Activated CD4-positive, alpha-beta T cell treated with anti-CD3 and anti-CD28 coated beads, Interleukin-2, amount 50 U/mL, for 48 hours (primary cell): ENCODE results near the gene RAB8B.

Source experiments
- DNase-seq, 2 experiments: peaks; one replicate each; pipeline ENCODE4 v3.0.0-alpha.2; 2020

Gene RAB8B

DNA sequence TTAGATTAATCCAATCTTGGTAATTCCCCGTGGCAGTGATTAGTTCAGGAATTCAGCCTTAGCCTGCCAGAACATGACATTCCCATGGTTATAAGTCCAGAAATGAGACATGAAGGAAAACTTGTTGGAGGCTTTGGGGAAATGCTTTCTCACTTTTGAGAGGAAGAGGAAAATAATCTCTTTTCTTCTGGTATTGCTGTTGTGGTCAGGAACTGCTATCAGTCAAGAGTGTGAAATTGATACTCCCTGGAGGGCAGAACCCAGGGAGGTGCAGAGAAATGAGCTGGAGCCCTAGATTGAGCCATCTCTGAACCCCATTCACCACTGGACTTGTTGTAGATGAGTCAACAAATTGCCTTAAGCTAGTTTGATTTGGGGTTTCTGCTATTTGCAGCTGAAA lies 49.4 kb downstream of the RAB8B start:
- DNase-seq: peak; percentile 28 to 47

DNA sequence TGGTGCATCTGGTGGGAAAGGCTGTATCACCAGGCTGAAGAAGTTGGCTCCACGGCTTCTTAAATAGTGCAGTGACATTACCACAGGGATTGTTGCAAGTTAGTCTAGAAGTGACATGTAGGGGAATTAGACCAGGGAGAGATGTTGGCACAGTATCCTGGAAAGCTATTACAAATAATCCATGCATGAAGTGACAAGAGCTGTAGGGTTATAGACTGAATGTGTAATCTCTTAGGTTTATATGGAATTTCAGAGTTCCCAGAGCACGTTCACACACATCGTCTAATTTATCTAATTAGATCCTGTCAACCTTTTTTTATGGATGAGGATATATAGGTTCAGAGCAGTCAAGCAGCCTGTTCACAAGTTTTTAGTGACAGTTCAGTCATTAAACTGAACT lies 50.7 kb downstream of the RAB8B start:
- no peak for DNase-seq

DNA sequence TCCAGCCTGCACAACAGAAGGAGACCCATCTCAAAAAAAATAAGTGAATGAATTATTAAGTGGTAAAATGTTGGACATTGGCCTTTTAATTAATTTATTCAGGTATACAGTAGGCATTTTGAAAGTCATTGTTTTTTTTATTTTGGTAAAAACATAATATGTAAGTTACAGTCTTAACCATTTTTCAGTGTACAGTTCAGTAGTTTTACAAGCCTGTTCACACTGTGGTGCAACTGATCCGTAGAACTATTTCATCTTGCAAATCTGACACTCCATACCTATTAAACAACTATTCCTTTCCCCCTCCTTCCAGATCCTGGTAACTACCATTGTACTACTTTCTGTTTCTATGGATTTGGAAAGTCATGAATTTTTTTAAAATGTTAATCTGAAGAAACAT lies 51.9 kb downstream of the RAB8B start:
- DNase-seq: no peak

DNA sequence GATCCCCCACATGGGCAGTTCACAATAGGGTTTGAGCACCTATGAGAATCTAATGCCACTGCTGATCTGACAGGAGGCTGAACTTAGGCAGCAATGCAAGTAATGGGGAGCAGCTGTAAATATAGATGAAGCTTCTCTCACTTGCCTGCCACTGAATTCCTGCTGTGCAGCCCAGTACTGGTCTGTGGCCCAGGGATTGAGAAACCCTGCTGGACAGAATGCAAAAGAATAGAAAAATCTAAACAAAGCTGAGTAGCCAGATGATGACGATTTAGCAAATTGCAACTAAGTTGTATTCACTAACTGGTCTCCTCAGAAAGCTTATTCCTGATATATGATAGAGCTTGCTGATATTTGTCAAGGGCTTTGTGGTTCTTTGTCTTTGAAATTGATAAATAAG lies 53.7 kb downstream of the RAB8B start:
- DNase-seq: no peak

DNA sequence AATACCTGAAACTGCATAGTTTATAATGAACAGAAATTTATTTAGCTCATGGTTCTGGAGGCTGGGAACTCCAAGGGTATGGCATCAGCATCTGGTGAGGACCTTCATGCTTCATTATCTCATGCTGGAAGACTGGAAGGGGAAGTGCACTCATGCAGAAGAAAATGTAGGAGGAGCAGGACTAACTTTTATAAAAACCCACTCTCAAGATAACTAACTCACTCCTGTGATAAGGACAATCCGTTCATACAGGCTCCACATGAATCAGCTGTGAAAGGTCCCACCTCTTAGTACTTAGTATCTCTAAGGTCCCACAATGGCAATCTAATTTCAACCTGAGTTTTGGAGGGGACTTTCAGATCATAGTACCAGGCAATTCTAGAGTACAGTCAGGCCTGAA lies 54.4 kb downstream of the RAB8B start:
- DNase-seq: no peak

DNA sequence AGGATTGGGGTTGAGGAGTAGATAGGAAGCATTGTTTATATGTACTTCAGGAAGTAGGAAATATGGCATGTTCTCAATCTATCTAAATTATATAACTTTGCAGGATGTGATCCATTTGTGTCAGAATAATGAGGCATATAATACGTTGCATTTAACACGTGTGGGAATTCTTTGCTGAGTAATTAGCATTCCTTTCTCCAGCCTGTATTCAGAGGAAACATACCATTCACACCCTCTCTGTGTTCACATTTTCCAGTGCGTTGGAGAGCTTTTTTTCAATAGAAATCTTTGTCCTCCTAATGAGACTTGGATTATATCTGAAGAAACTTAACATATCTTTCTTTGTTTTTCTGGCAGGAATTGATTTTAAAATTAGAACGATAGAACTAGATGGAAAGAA lies 55.0 kb downstream of the RAB8B start:
- no peak for DNase-seq

DNA sequence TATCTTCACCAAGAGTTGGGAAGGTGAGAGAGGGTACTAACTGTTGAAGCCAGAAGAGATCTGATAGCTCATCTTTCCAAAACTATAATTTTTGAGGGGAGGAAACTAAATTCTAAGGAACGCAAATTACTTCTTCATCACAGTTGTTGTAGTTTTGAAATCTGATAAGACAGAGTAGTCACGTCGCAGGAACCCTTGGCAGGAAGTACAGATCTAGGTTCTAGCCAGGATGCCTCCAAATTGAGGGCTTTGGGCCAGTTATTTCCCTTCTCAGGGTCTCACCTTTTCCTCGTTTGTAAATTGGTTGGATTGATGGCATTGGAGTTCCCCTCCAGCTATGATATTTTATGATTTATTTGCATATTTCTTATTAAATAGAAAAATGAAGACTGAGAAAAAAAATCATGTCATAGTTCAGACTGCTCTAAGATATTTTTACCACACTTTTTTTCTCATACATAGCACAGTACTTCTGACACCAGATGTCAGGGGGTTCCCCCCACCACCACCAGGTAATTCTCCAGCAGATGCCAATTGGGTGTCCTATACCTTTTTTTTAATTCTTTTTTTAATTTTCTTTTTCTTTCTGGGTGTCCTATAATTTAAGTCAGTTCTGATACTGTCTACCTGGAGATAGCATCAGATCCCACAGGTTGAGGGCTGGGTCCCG lies 55.7 kb downstream of the RAB8B start:
- no peak for DNase-seq

DNA sequence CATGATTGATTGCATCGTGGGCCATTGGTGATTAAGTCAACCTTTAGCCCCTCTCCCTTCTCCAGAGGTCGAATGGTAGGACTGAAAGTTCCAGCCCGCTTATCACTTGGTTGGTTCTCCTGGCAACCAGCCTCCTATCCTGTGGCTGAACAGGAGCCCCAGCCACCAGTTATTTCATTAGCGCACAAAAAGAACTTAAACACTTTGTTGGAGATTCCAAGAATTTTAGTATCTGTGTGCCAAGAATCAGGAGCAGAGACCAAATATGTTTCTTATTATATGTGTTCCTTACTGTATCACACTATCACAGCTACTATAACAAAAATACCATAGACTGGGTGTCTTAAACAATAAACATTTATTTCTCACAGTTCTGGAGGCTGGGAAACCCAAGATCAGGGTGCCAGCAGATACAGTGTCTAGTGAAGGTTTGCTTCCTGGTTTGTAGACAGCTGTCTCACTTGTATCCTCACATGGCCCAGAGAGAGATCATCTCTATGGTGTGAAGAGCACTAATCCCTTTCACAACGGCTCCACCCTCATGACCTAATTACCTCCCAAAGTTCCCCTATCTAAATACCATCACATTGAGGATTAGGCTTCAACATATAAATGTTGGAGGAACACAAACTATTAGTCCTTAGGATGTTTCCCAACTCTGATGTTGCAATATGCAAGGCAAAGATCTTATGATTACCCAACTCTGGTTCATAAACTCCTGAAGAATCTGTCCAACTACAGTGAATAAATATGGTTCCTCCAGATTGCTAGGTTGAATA lies 57.5 kb downstream of the RAB8B start:
- no peak for DNase-seq

DNA sequence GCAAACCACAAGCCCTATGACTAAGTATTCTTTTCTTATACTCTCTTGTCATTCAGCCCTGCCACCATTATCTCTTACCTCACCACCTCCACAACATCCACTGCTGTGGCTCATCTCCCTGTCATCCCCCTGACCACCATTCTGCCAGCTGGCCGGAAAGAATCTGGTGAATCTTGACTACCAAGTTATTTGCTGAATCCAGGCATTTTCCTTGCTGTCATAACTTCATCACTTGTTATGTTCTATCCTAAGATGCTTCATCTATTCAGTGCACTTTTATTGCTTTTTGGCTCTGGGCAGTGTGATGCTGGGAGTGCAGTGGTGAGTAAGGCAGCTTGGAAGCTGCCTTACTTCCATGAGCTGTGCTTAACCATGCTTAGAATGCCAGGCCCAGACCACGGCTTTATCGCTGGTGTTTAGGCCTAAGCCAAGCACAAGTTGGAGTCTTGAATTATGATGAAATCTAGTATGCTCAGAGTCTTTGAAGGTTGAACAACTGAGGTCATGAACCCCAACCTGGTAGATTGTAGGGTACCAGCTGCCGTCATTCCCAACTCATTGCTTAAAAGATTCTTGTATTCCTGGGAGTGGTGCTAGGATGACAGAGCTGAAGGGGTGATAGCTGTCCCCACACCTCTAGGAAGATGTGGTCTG lies 61.0 kb downstream of the RAB8B start:
- no peak for DNase-seq

DNA sequence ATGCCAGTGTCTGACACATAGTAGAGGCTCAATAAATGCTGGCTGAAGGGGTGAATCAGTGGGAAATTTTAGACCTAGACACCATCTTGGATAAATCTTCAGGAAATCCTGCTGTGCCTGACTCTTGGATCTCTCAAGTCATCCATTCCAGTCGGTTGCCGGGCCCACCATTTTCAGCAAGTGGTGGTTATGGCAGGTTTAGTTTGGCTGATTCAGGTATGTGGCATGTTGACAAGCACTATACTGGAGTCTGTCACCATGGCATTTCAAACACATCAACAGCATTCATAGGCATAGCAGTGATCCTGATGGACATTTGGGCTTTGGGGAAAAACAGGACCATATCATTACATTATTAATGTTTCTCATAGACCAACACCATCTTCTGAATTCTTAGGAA lies 62.3 kb downstream of the RAB8B start:
- no peak for DNase-seq

DNA sequence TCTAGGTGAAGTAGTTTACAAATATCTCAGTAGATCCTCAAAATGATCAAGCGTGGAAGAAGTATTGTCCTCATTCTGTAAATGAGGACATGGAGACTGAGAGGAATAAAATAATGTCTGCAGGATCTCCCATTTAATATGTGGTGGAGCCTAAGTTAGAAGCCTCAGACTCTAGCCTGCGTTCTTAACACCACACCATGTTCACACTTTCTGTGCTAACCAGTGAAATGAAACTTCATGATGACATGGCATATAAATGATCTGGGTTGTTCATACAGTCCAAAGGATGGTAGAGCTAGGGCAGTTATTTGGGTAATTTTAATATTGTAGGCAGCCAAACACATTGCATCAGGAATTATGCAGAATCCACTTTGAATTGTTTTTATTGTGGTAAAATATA lies 62.9 kb downstream of the RAB8B start:
- no peak for DNase-seq

DNA sequence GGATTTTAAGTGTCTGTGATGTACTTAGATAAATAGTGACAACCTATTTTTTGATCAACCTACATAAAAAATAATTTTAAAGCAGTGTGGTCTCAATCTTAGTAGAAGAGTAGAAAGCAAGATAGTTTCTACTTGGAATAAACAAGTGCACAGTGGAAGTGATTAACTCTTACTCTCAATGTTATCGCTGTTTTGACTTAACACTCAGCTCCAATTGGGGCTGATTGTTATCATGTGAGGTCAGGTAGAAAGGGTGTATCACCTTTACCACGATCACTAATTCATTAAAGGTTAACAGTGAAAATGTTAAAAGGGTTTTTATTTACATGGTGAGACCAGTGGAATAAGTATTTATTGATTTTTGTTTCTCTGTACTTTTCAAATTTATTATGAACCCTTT lies 65.6 kb downstream of the RAB8B start:
- no peak for DNase-seq

DNA sequence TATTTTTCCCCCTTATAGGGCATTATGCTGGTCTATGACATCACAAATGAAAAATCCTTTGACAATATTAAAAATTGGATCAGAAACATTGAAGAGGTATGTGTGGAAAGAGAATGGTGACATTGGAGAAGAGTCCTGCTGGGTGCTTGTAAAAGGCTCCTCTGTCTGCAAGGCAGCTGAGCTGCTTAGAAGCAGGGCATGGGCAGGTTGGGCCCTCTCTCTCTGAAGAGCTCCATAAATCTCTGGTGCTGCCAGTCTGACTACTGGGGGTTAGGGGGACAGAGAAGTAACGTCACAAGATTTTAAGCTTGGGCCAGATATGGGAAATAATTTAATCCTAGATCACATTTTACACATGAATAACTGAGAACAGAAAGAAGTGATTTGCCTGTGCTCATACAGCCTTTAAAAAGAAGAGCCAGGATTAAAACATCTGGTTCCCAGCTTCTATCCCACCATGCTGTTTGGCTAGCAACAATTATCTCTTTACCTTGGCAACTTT lies 66.1 kb downstream of the RAB8B start:
- no peak for DNase-seq

DNA sequence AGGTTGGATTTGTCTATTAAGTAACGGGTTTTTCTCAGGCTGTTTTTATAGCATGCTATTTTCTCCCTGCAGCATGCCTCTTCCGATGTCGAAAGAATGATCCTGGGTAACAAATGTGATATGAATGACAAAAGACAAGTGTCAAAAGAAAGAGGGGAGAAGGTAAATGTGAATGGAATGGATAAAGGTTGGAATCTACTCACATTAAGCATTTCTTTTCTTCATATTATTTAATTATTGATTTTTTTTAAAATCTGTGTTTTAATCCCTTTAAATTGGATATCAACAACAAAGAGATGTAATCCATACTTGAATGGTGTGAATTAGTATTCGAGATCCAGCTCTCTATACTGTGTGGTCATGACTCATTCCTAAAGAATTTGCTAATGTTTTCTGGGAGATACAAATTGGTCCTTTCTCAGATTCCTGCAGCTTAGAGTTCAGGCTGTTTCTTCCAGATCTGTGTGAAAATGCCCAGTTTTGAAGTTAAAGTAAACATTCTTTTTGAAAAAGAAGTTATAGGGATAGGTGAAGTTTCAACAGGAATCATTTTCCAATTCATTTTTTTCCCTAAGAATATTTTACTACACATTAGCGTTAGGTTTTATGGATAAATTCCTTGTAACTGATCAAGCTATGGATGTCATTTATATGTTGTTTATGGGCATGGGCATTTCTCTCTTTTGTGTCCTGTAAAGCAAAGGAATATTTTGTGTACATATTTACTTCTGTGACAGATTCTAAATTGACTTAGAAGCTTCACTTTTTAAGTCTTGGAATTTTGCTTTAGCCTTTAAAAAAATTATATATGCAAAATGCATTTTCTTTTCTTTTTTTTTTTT lies 67.2 kb downstream of the RAB8B start:
- no peak for DNase-seq

DNA sequence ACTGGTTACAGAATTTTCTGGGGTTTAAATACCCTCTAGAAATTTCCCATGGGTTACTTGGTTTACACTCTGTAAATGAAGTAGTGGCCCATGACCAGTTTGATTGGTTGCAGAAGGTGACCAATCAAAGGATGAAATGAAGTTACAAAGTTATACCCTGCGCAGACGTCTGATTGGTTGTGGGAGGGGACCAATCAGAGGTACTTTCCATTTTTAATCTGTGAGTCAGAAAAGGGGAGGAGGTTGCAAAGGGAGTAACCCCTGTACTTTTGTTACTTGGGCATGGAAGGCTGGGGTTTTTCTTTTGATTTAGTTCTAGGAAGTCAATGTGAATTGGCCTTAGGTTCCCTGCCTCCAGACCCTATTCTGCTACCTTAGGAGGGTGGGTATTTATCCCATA lies 69.3 kb downstream of the RAB8B start:
- DNase-seq: no peak

DNA sequence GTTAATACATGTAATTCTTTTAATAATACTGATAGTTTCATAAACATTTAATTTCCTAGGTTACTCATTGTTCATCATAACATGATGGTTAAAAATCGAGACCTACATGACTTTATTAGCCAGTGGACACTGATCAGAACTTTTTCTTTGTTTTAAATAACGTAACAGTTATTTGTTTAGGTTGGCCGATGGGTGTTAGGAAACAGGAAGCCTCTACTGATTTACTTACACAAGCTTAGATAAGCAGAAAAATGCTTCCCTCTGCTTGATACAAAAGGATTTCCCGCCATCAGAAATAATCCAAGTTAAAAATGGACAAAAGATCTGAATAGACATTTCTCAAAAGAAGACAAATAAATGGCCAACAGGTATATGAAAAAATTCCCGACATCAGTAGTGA lies 71.4 kb downstream of the RAB8B start:
- DNase-seq: no peak

DNA sequence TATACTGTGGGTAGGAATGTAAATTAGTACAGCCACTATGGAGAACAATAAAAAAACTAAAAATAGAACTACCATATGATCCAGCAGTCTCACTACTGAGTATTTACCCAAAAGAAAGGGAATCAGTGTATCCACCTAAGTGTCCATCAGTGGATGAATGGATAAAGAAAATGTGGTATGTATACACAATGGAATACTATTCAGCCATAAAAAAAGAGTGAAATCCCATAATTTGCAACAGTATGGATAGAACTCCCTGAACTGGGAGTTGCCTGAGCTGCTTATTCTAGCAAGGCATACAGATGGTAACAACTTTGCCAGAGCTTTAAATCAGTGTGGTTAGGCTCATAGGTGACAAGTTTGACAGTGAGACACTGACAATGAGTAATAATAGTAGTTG lies 71.9 kb downstream of the RAB8B start:
- no peak for DNase-seq

DNA sequence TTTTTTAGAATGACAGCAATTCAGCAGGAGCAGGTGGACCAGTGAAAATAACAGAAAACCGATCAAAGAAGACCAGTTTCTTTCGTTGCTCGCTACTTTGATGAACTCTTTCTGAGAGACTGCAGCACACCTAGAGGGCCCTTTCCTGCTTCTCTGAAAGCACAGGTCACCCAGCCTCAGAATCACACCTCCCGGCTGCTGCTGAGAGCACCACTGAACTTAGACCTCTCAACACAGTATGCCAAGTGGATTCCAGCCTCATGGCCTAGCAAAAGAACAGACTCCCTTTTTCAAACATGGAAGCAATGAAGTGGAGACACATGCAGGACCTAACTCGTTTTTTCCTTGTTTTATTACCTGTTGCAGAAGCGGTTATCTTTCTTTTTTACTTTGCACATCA lies 74.1 kb downstream of the RAB8B start:
- no peak for DNase-seq

DNA sequence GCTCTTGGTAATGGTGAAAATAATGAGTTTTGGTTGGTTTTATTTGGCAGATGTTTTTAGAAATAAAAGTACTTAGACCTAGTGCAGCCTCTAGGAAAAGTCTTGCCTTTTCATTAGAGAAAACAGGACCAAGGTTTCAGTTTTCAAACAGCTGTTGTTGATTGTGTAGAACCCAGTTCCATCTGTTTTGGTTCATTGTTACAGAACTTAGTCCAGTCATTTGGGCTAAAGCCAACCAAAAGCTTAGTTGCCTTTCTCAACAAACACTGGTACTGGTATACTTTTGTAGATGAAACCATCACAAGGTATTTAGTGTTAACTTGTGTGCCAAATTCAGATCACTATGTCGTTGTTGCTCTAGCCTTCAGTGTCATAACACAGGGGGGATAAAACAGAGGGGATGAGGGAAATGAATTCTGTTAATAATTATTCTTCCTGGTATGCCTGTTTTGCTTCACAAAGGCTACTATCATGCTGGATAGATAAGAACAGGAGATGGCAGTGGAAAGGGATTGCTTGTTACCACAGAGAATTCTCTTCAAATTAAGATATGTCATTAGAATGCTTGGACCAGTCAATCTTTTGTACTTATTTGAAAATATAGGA lies 75.4 kb downstream of the RAB8B start:
- DNase-seq: no peak

DNA sequence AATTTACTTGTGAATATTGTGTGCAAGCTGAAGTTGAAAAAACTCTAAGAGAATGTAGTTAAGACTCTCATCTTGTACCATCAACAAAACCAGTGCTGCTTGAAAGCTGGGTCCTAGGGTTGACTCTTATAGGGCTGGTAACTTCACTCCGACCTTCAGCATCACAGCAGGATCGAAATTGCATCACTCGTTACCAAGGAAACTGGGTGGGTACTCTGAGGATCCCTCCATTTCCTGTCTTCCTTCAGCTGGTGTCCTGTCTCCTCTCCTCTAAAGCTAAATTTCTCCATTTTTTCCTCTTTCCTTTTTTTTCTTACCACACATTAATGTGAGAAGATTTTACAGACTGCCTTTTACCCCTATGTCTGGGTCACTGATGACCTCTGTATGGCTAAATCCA lies 85.0 kb downstream of the RAB8B start:
- DNase-seq: no peak

DNA sequence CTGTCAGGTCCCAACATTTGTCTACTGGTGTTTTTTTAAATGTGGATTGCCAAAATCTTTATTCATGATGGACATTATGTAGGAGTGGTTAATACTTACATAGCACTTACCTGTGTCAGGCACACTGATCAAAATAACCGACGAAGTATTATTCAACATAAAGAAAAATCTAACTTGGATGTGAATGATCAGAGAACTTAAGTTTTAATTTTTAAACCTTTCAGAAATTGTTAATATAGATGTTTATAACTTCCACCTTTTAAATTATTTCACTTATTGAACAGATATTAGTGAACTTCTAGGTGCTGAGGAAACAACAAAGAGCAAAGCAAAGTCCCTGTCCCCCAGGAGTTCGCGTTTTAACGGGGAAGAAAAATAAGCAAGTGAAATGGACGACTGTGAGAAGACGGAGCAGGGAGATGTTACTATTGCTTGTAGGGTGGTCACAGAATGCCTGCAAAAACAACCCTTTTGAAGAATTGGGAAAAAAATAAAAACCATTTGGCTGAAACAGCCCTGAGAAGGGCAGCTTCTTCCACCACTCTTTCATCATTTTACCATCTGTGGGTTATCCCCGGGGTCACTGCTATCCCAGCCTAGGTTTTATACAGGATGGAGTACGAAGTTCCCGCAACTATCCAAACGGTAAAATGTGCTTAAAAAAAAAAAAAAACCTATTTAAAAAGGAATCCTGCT lies 87.1 kb downstream of the RAB8B start:
- no peak for DNase-seq
